ENCODE results near the gene ESRRA.

ESRRA gene

GRCh38 chr11:64352099-64352994, 47.0 kb downstream of the ESRRA start:
- no peak for DNase-seq
- ATAC-seq = no peak

GRCh38 chr11:64352995-64353714, 47.8 kb downstream of the ESRRA start:
- DNase-seq (no peak), ATAC-seq (no peak)

GRCh38 chr11:64353715-64354506, 48.6 kb downstream of the ESRRA start:
- no peak for ATAC-seq

GRCh38 chr11:64355078-64355940, 50.0 kb downstream of the ESRRA start:
- ATAC-seq (peak; percentile 44), DNase-seq (peak; percentile 77)

More at GRCh38 chr11:64353715-64354506, 48.6 kb downstream of the ESRRA start:
- DNase-seq = no peak

- DNase-seq = peak; percentile 65
- ATAC-seq = no peak
These were observed 51.4 kb downstream of the ESRRA start for GRCh38 chr11:64356498-64357411.

- ATAC-seq (no peak), DNase-seq (no peak)
These were observed 52.1 kb downstream of the ESRRA start for GRCh38 chr11:64357446-64357845.

- peak; percentile 67 for DNase-seq
- ATAC-seq = peak; percentile 68
These were observed 52.7 kb downstream of the ESRRA start for GRCh38 chr11:64357904-64358535.

GRCh38 chr11:64358536-64358906, 53.2 kb downstream of the ESRRA start:
- ATAC-seq (no peak), DNase-seq (no peak)

GRCh38 chr11:64358907-64359711, 53.8 kb downstream of the ESRRA start, which contains the start of gene RPS6KA4:
RPS6KA4 (plus strand) TSS chr11:64359162; CDS start chr11:64359236, 74 bp downstream.
- ATAC-seq (peak; percentile 75), DNase-seq (peak; percentile 73)

GRCh38 chr11:64359712-64360445, 54.6 kb downstream of the ESRRA start:
- ATAC-seq = peak; percentile 15
- DNase-seq = peak; percentile 39

GRCh38 chr11:64360448-64360921, 55.2 kb downstream of the ESRRA start:
- no peak for DNase-seq
- no peak for ATAC-seq

- ATAC-seq = no peak
- DNase-seq = no peak
These were observed 56.3 kb downstream of the ESRRA start for GRCh38 chr11:64361659-64362058.

GRCh38 chr11:64362339-64362738, 57.0 kb downstream of the ESRRA start:
- ATAC-seq (no peak), DNase-seq (no peak)

- DNase-seq = no peak
These were observed 59.1 kb downstream of the ESRRA start for GRCh38 chr11:64364435-64364834.

GRCh38 chr11:64364911-64365310, 59.6 kb downstream of the ESRRA start:
- ATAC-seq (no peak), DNase-seq (no peak)

More at GRCh38 chr11:64364435-64364834, 59.1 kb downstream of the ESRRA start:
- ATAC-seq = no peak

All from stimulated activated naive CD8-positive, alpha-beta T cell treated with anti-CD3 and anti-CD28 coated beads, Interleukin-15, Interleukin-2, amounts not matched to agents 100 U/mL and 50 U/mL, for 24 hours (primary cell).